GM23338 (cell line): ENCODE results near the gene FAM168B.

Experiments
- CTCF ChIP-seq, 2 experiments: fragments of 200-600 bp in 1 of 2; sonication (generic) in 1 of 2; conservative IDR thresholded peaks; 2 replicates each; pipeline versions ENCODE4 v1.5.1 to v1.6.1; 2016 to 2017; ENCODE audit warnings: antibody characterized with exemption in 2 of 2, low read depth in 2 of 2, mild to moderate bottlenecking in 2 of 2, moderate library complexity in 1 of 2
- EZH2 ChIP-seq: fragments of 200-600 bp; sonication (generic); IDR thresholded peaks from one replicate; pipeline ENCODE4 v1.8.0; 2017; ENCODE audit warnings: antibody characterized with exemption, mild to moderate bottlenecking, low read depth; ENCODE audit not compliant: unreplicated experiment
- JUNB ChIP-seq: IDR thresholded peaks from one replicate; pipeline ENCODE4 v1.6.1; 2016; ENCODE audit warnings: antibody characterized with exemption; ENCODE audit not compliant: unreplicated experiment
- STAT1 ChIP-seq: IDR thresholded peaks from one replicate; pipeline ENCODE4 v1.6.1; 2016; ENCODE audit warnings: antibody characterized with exemption; ENCODE audit not compliant: unreplicated experiment
- TF ChIP-seq, protein P1 (sequence below): IDR thresholded peaks from one replicate; pipeline ENCODE4 v1.6.1; 2018; ENCODE audit warnings: antibody characterized with exemption; ENCODE audit not compliant: unreplicated experiment

- TF ChIP-seq EZH2: no peak
- no peak for TF ChIP-seq CTCF (conservative IDR thresholded peaks at IDR 0.05; ENCODE audit: low read depth in 2 of 2)
- TF ChIP-seq, protein P1, sequence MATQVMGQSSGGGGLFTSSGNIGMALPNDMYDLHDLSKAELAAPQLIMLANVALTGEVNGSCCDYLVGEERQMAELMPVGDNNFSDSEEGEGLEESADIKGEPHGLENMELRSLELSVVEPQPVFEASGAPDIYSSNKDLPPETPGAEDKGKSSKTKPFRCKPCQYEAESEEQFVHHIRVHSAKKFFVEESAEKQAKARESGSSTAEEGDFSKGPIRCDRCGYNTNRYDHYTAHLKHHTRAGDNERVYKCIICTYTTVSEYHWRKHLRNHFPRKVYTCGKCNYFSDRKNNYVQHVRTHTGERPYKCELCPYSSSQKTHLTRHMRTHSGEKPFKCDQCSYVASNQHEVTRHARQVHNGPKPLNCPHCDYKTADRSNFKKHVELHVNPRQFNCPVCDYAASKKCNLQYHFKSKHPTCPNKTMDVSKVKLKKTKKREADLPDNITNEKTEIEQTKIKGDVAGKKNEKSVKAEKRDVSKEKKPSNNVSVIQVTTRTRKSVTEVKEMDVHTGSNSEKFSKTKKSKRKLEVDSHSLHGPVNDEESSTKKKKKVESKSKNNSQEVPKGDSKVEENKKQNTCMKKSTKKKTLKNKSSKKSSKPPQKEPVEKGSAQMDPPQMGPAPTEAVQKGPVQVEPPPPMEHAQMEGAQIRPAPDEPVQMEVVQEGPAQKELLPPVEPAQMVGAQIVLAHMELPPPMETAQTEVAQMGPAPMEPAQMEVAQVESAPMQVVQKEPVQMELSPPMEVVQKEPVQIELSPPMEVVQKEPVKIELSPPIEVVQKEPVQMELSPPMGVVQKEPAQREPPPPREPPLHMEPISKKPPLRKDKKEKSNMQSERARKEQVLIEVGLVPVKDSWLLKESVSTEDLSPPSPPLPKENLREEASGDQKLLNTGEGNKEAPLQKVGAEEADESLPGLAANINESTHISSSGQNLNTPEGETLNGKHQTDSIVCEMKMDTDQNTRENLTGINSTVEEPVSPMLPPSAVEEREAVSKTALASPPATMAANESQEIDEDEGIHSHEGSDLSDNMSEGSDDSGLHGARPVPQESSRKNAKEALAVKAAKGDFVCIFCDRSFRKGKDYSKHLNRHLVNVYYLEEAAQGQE: no peak
- no peak for TF ChIP-seq JUNB
- no peak for TF ChIP-seq STAT1
Observed at GRCh38 chr2:131036696-131037397, 56.4 kb downstream of the FAM168B start.
